H1 (cell line): ENCODE data around the gene GABRP. TPM values are rescaled to one million over a fixed set of nuclear protein-coding genes. Genes with fewer than 3 reads are reported as not detected.

Experiments
- CTCF ChIA-PET: fragments of 300-600 bp; sonication (Branson Sonifier 250); formaldehyde crosslinking; loops from one replicate; lab custom pipeline; 2021; ENCODE audit not compliant: partially characterized antibody; lab: Charles Lee
- POLR2A ChIA-PET: fragments of 300-600 bp; sonication (Branson Sonifier 250); formaldehyde crosslinking; loops from one replicate; lab custom pipeline; 2021; ENCODE audit warnings: inconsistent platforms; ENCODE audit not compliant: partially characterized antibody; lab: Charles Lee
- DNase-seq, 2 experiments: peaks; one replicate each; pipeline versions ENCODE4 v3.0.0 to v3.0.0-alpha.2; 2010 to 2022; ENCODE audit warnings: low spot score in 2 of 2, low read depth in 1 of 2, mixed read lengths in 1 of 2
- FAIRE-seq: peaks from 2 replicates; lab custom pipeline; 2011; peaks lifted over from hg19 to GRCh38; lab: Jason Lieb, UNC
- H2AFZ ChIP-seq: 2 replicates; pipeline ENCODE4 v1.8.1; 2012; ENCODE audit warnings: low read length, inconsistent platforms
- H2AK5ac ChIP-seq: 2 replicates; pipeline ENCODE4 v1.6.1; 2013; ENCODE audit warnings: low read depth, low read length
- H2BK120ac ChIP-seq: replicated peaks from 2 replicates; pipeline ENCODE3; 2013; ENCODE audit warnings: low read depth, low read length, inconsistent platforms
- H2BK12ac ChIP-seq: 2 replicates; pipeline ENCODE4 v1.6.1; 2013; ENCODE audit warnings: low read depth, low read length
- H2BK15ac ChIP-seq: 2 replicates; pipeline ENCODE4 v1.6.1; 2013; ENCODE audit warnings: low read length
- H2BK20ac ChIP-seq: 2 replicates; pipeline ENCODE4 v1.6.1; 2013; ENCODE audit warnings: low read length
- H2BK5ac ChIP-seq: 2 replicates; pipeline ENCODE4 v1.6.1; 2013; ENCODE audit warnings: low read depth, low read length
- H3K14ac ChIP-seq: 2 replicates; pipeline ENCODE4 v1.6.1; 2013; ENCODE audit warnings: inconsistent platforms; ENCODE audit not compliant: insufficient read length
- H3K18ac ChIP-seq: 2 replicates; pipeline ENCODE4 v1.6.1; 2013; ENCODE audit warnings: low read length; ENCODE audit errors: extremely low read depth
- H3K23ac ChIP-seq: 2 replicates; pipeline ENCODE4 v1.6.1; 2013; ENCODE audit warnings: inconsistent platforms; ENCODE audit not compliant: insufficient read length
- H3K23me2 ChIP-seq: 2 replicates; pipeline ENCODE4 v1.6.1; 2013; ENCODE audit warnings: low read depth, low read length
- H3K27ac ChIP-seq: 2 replicates; pipeline ENCODE4 v1.6.1; 2011; ENCODE audit warnings: low read depth, low read length, inconsistent platforms
- H3K27me3 ChIP-seq, 4 experiments: replicated peaks in 1 of 4; 1 replicate in 1 of 4; 2 replicates in 3 of 4; pipeline versions ENCODE4 v1.6.1 to v1.8.1; 2011 to 2013; ENCODE audit warnings: low read length in 3 of 4, mild to moderate bottlenecking in 3 of 4, inconsistent platforms in 2 of 4, mixed read lengths in 2 of 4, moderate library complexity in 1 of 4; ENCODE audit not compliant: control insufficient read depth in 3 of 4, insufficient read depth in 3 of 4; ENCODE audit errors: extremely low read depth in 1 of 4
- H3K36me3 ChIP-seq, 4 experiments: 2 replicates each; pipeline versions ENCODE4 v1.6.1 to v1.8.1; 2011 to 2013; ENCODE audit warnings: mild to moderate bottlenecking in 4 of 4, low read length in 3 of 4, moderate library complexity in 2 of 4, control low read depth in 1 of 4, inconsistent platforms in 1 of 4; ENCODE audit not compliant: insufficient read depth in 4 of 4, control insufficient read depth in 2 of 4
- H3K4ac ChIP-seq: replicated peaks from 2 replicates; pipeline ENCODE3; 2013; ENCODE audit warnings: low read length, low read depth, mixed read lengths, inconsistent platforms; ENCODE audit not compliant: insufficient read length
- H3K4me1 ChIP-seq, 4 experiments: replicated peaks in 1 of 4; 1 replicate in 1 of 4; 2 replicates in 3 of 4; pipeline versions ENCODE4 v1.6.1 to v1.8.1; 2011 to 2013; ENCODE audit warnings: low read length in 3 of 4, inconsistent platforms in 2 of 4, mixed read lengths in 1 of 4; ENCODE audit not compliant: insufficient read depth in 4 of 4, control insufficient read depth in 3 of 4
- H3K4me2 ChIP-seq, 2 experiments: 2 replicates each; pipeline versions ENCODE4 v1.6.1 to v1.8.1; 2011 to 2013; ENCODE audit warnings: low read depth in 2 of 2, low read length in 2 of 2, control low read depth in 1 of 2, inconsistent platforms in 1 of 2, mild to moderate bottlenecking in 1 of 2; ENCODE audit not compliant: insufficient read depth in 1 of 2
- H3K4me3 ChIP-seq, 4 experiments: fragments of 200-600, 300-600 bp in 1 of 4; sonication (generic), shearing (Covaris generic), sonication (Bioruptor Twin) in 1 of 4; 2 replicates each; pipeline versions ENCODE4 v1.5.1 to v1.8.1; 2011 to 2016; ENCODE audit warnings: low read length in 4 of 4, low read depth in 3 of 4, control low read depth in 2 of 4, inconsistent platforms in 2 of 4, mild to moderate bottlenecking in 2 of 4, mixed read lengths in 1 of 4, moderate library complexity in 1 of 4; ENCODE audit not compliant: insufficient read depth in 2 of 4; ENCODE audit errors: extremely low read depth in 1 of 4
- H3K56ac ChIP-seq: replicated peaks from 2 replicates; pipeline ENCODE3; 2013; ENCODE audit warnings: low read depth, mild to moderate bottlenecking, mixed read lengths, low read length, inconsistent platforms; ENCODE audit not compliant: insufficient read length
- H3K79me1 ChIP-seq: 2 replicates; pipeline ENCODE4 v1.6.1; 2013; ENCODE audit warnings: low read depth, low read length, control low read depth
- H3K79me2 ChIP-seq, 2 experiments: 2 replicates each; pipeline versions ENCODE4 v1.6.1 to v1.8.1; 2012 to 2013; ENCODE audit warnings: low read length in 2 of 2, mild to moderate bottlenecking in 2 of 2, inconsistent platforms in 1 of 2; ENCODE audit not compliant: insufficient read depth in 2 of 2, control insufficient read depth in 1 of 2
- H3K9ac ChIP-seq, 4 experiments: replicated peaks in 1 of 4; 1 replicate in 1 of 4; 2 replicates in 3 of 4; pipeline versions ENCODE4 v1.6.1 to v1.8.1; 2011 to 2013; ENCODE audit warnings: low read depth in 3 of 4, low read length in 3 of 4, control low read depth in 2 of 4, mild to moderate bottlenecking in 2 of 4, moderate library complexity in 2 of 4, inconsistent platforms in 1 of 4; ENCODE audit errors: extremely low read depth in 1 of 4
- H3K9me3 ChIP-seq, 2 experiments: 2 replicates each; pipeline versions ENCODE4 v1.6.1 to v1.8.1; 2012 to 2013; ENCODE audit warnings: mild to moderate bottlenecking in 2 of 2, moderate library complexity in 2 of 2, control low read depth in 1 of 2, inconsistent platforms in 1 of 2, low read depth in 1 of 2, low read length in 1 of 2, mixed read lengths in 1 of 2; ENCODE audit not compliant: insufficient read depth in 2 of 2
- H4K20me1 ChIP-seq, 2 experiments: replicated peaks in 1 of 2; 2 replicates each; pipeline versions ENCODE3 to v1.8.1; 2011 to 2013; ENCODE audit warnings: inconsistent platforms in 2 of 2, low read length in 2 of 2, mild to moderate bottlenecking in 1 of 2; ENCODE audit not compliant: insufficient read depth in 2 of 2, control insufficient read depth in 1 of 2
- H4K5ac ChIP-seq: 2 replicates; pipeline ENCODE4 v1.6.1; 2013; ENCODE audit warnings: low read length, low read depth, mixed read lengths, inconsistent platforms; ENCODE audit not compliant: insufficient read length
- H4K8ac ChIP-seq: 2 replicates; pipeline ENCODE4 v1.8.0; 2013; ENCODE audit warnings: mild to moderate bottlenecking, moderate library complexity, low read length, inconsistent platforms; ENCODE audit not compliant: insufficient read depth; ENCODE audit errors: extremely low read depth
- H4K91ac ChIP-seq: replicated peaks from 2 replicates; pipeline ENCODE3; 2013; ENCODE audit warnings: low read length, mixed read lengths, inconsistent platforms; ENCODE audit not compliant: insufficient read length
- ASH2L ChIP-seq: fragments of 200-600, 300-600 bp; sonication (generic); IDR thresholded peaks from one replicate; pipeline ENCODE4 v1.7.1; 2017; ENCODE audit warnings: low read length
- CBX8 ChIP-seq: fragments of 300-800, 300-1000 bp; sonication (generic); IDR thresholded peaks from 2 replicates; pipeline ENCODE4 v1.7.1; 2016; ENCODE audit warnings: low read depth, low read length, borderline replicate concordance
- CHD1 ChIP-seq: IDR thresholded peaks from 2 replicates; pipeline ENCODE4 v1.6.1; 2012; ENCODE audit warnings: low read depth, low read length, improper control_type of control experiment
- CTCF ChIP-seq, 3 experiments: IDR thresholded peaks; 1 replicate in 2 of 3; 2 replicates in 1 of 3; pipeline versions ENCODE4 v1.5.1 to v1.6.1; 2011; ENCODE audit warnings: low read length in 3 of 3, mild to moderate bottlenecking in 3 of 3, inconsistent platforms in 2 of 3, low read depth in 1 of 3, moderate library complexity in 1 of 3; ENCODE audit not compliant: insufficient read depth in 1 of 3; ENCODE audit errors: control extremely low read depth in 1 of 3
- GTF2F1 ChIP-seq: IDR thresholded peaks from 2 replicates; pipeline ENCODE4 v1.6.1; 2012; ENCODE audit warnings: low read depth, low read length, improper control_type of control experiment, borderline replicate concordance
- HDAC6 ChIP-seq: IDR thresholded peaks from one replicate; pipeline ENCODE4 v1.7.1; 2012; ENCODE audit warnings: low read depth, mild to moderate bottlenecking, inconsistent platforms, low read length, moderate library complexity
- JUN ChIP-seq: IDR thresholded peaks from 2 replicates; pipeline ENCODE4 v1.6.1; 2011; ENCODE audit warnings: low read depth, mild to moderate bottlenecking, improper control_type of control experiment, low read length
- KDM5A ChIP-seq: fragments of 200-600 bp; IDR thresholded peaks from 2 replicates; pipeline ENCODE4 v1.7.1; 2012; ENCODE audit warnings: mild to moderate bottlenecking, low read length, inconsistent platforms, mixed read lengths
- POU5F1 ChIP-seq: IDR thresholded peaks from 2 replicates; pipeline ENCODE4 v1.6.1; 2011; ENCODE audit warnings: low read depth, mild to moderate bottlenecking, low read length, moderate library complexity
- RNF2 ChIP-seq: fragments of 200-900, 300-1000 bp; sonication (generic); IDR thresholded peaks from 2 replicates; pipeline ENCODE4 v1.7.1; 2016; ENCODE audit warnings: borderline replicate concordance, low read depth, mild to moderate bottlenecking, antibody characterized with exemption, low read length; ENCODE audit not compliant: poor library complexity, severe bottlenecking; ENCODE audit errors: missing control alignments
- SP1 ChIP-seq: IDR thresholded peaks from 2 replicates; pipeline ENCODE4 v1.6.1; 2011; ENCODE audit warnings: low read depth, low read length
- YY1 ChIP-seq: IDR thresholded peaks from 2 replicates; pipeline ENCODE4 v1.6.1; 2011; ENCODE audit warnings: low read depth, mild to moderate bottlenecking, low read length
- WGBS, 2 experiments: shearing (Covaris generic) in 1 of 2; methylation state at CpG; one replicate each; pipeline versions ENCODE4 v1.1.6 to v1.1.7; 2013 to 2015; ENCODE audit warnings: low lambda C conversion rate in 2 of 2, mixed read lengths in 2 of 2, inconsistent platforms in 1 of 2, low coverage in 1 of 2, missing lambda C conversion rate in 1 of 2; ENCODE audit not compliant: insufficient replicate concordance in 2 of 2, insufficient coverage in 1 of 2, insufficient read length in 1 of 2; ENCODE audit errors: extremely low coverage in 1 of 2, missing lambda C conversion rate in 1 of 2; 5-methylcytosine and 5-hydroxymethylcytosine counted together
- polyA plus RNA-seq, 7 experiments: library from polyadenylated mRNA; depleted of rRNA in 3 of 7; stranded (reverse) in 5 of 7; unstranded in 2 of 7; fragments of >200 nt in 5 of 7; fragments of 200-250 nt in 2 of 7; gene quantifications; 1 replicate in 5 of 7; 2 replicates in 1 of 7; 4 replicates in 1 of 7; pipeline versions ENCODE4 v1.2.1 to v1.2.3, GENCODE V29; 2011 to 2013; ENCODE audit warnings: missing spikeins in 2 of 7, mixed read lengths in 2 of 7
- total RNA-seq: library from RNA; stranded (reverse); fragmentation: NEBNext Ultra II Directional; extraction: Animal tissue kit (Norgen Biotek cat#: 25700); gene quantifications from 2 replicates; pipeline ENCODE4 v1.2.1, GENCODE V29; 2021

Gene GABRP
- total and polyA plus RNA-seq, 2 of the 8 experiments (the other 6 are each of a cell fraction or from before 2014, with no cell fraction given), result 3.7 to 4.0 TPM

- H3K79me1 ChIP-seq, result no peaks in the 10 kb centered on the region
- no peak for FAIRE-seq
- H3K27ac ChIP-seq, result no peak overlapping the region
- no peaks in the 10 kb centered on the region for H3K79me2 ChIP-seq
- WGBS, 2 experiments, result 90% methylated on average over 4 of the region's 4 CpGs; no CpG with 5 or more reads in 1 of the 2 experiments
- H2AFZ ChIP-seq, result 0 out of 2 replicates have a peak overlapping the region, but pooled peaks have one; percentile 22
- no peak overlapping the region for H3K4me3 ChIP-seq
- no peak overlapping the region for H2AK5ac ChIP-seq
- ChIA-PET CTCF (interaction anchor here (0.9 to 1.7 kb wide), 4 partner anchors 43 to 390 kb away, joined by 3 to 4 read pairs (median 3); no protein-coding TSS in a partner anchor), POLR2A (interaction anchor here (0.6 kb wide), 1 partner anchor 29 kb away, joined by 3 read pairs; no protein-coding TSS in a partner anchor)
- H3K4me1 ChIP-seq, result no peaks in the 10 kb centered on the region
- H2BK20ac ChIP-seq, result no peak overlapping the region
- H4K20me1 ChIP-seq, result no peaks in the 10 kb centered on the region
- no peak overlapping the region for H3K4ac ChIP-seq
- H3K36me3 ChIP-seq, result no peaks in the 10 kb centered on the region
- no peak overlapping the region for H3K14ac ChIP-seq
- no peak overlapping the region for H3K4me2 ChIP-seq
- H2BK120ac ChIP-seq, result no peak overlapping the region
- H4K91ac ChIP-seq, result no peak overlapping the region
- no peak overlapping the region for H3K56ac ChIP-seq
- no peak overlapping the region for H3K9ac ChIP-seq
- H2BK12ac ChIP-seq, result no peak overlapping the region
- peaks cover 3% of the 10 kb centered on the region; the same call in 1 of the 2 replicates for H3K23me2 ChIP-seq
- H4K8ac ChIP-seq, result no peak overlapping the region
- no peak for DNase-seq
- no peak overlapping the region for H3K18ac ChIP-seq
- H4K5ac ChIP-seq, result no peak overlapping the region
- H3K27me3 ChIP-seq, result no peaks in the 10 kb centered on the region
- H3K9me3 ChIP-seq, result no peaks in the 10 kb centered on the region
- no peak overlapping the region for H3K23ac ChIP-seq
- H2BK5ac ChIP-seq, result no peak overlapping the region
- H2BK15ac ChIP-seq, result no peak overlapping the region
- no peak for TF ChIP-seq SP1
- TF ChIP-seq JUN, result no peak
- TF ChIP-seq CBX8, result no peak
- TF ChIP-seq CTCF (IDR thresholded peaks at IDR 0.05; ENCODE audit: control extremely low read depth in 1 of 3, insufficient read depth in 1 of 3, low read depth in 1 of 3, low read length in 3 of 3), result no peak
- no peak for TF ChIP-seq POU5F1
- no peak for TF ChIP-seq KDM5A
- TF ChIP-seq CHD1, result no peak
- TF ChIP-seq ASH2L, result no peak
- TF ChIP-seq GTF2F1, result no peak
- TF ChIP-seq HDAC6, result no peak
- no peak for TF ChIP-seq YY1
- TF ChIP-seq RNF2, result no peak
These were observed 52.7 kb downstream of the GABRP start for GRCh38 chr5:170836226-170836625.
